SHP77 treated with DMSO at 0.1 percent for 48 hours (cell line): ENCODE measurements around the gene FDXR.
A peak's percentile ranks its signal among the peaks of the same experiment; 100 is the strongest.

ENCODE experiments used
- DNase-seq: peaks from one replicate; lab custom pipeline; 2025; lab: John Stamatoyannopoulos, UW

Gene FDXR

GRCh38 chr17:74857191-74857590 lies 15.6 kb downstream of the FDXR start:
- no peak for DNase-seq

GRCh38 chr17:74856112-74856511 lies 16.7 kb downstream of the FDXR start:
- DNase-seq = no peak

GRCh38 chr17:74855323-74855722 lies 17.5 kb downstream of the FDXR start:
- no peak for DNase-seq

GRCh38 chr17:74854792-74855191 lies 18.0 kb downstream of the FDXR start:
- DNase-seq = no peak

GRCh38 chr17:74853669-74854068 lies 19.1 kb downstream of the FDXR start:
- DNase-seq = no peak

- DNase-seq = no peak
Measured at GRCh38 chr17:74853048-74853397, 19.8 kb downstream of the FDXR start.

- DNase-seq = no peak
Measured at GRCh38 chr17:74852237-74853047, 20.4 kb downstream of the FDXR start.

- peak; percentile 32 for DNase-seq
Measured at GRCh38 chr17:74851612-74852236, 21.1 kb downstream of the FDXR start.

- no peak for DNase-seq
Measured at GRCh38 chr17:74850914-74851313, 21.9 kb downstream of the FDXR start.

- no peak for DNase-seq
Measured at GRCh38 chr17:74850310-74850709, 22.5 kb downstream of the FDXR start.

- DNase-seq = no peak
Measured at GRCh38 chr17:74848656-74849399, 24.0 kb downstream of the FDXR start.

- DNase-seq = no peak
Measured at GRCh38 chr17:74846621-74847020, 26.2 kb downstream of the FDXR start.

GRCh38 chr17:74843352-74843627 lies 29.5 kb downstream of the FDXR start:
- DNase-seq = no peak

GRCh38 chr17:74842599-74843351 lies 30.0 kb downstream of the FDXR start:
- DNase-seq = peak; percentile 73

- no peak for DNase-seq
Measured at GRCh38 chr17:74842146-74842598, 30.6 kb downstream of the FDXR start.

GRCh38 chr17:74840989-74841666 lies 31.7 kb downstream of the FDXR start:
- DNase-seq = no peak

GRCh38 chr17:74839990-74840852 lies 32.6 kb downstream of the FDXR start:
- no peak for DNase-seq

- no peak for DNase-seq
Measured at GRCh38 chr17:74838274-74838673, 34.5 kb downstream of the FDXR start.

- no peak for DNase-seq
Measured at GRCh38 chr17:74836691-74837467, 35.9 kb downstream of the FDXR start.

GRCh38 chr17:74836191-74836590 lies 36.6 kb downstream of the FDXR start:
- no peak for DNase-seq
